ENCODE data around the gene TEX52.

DNA sequence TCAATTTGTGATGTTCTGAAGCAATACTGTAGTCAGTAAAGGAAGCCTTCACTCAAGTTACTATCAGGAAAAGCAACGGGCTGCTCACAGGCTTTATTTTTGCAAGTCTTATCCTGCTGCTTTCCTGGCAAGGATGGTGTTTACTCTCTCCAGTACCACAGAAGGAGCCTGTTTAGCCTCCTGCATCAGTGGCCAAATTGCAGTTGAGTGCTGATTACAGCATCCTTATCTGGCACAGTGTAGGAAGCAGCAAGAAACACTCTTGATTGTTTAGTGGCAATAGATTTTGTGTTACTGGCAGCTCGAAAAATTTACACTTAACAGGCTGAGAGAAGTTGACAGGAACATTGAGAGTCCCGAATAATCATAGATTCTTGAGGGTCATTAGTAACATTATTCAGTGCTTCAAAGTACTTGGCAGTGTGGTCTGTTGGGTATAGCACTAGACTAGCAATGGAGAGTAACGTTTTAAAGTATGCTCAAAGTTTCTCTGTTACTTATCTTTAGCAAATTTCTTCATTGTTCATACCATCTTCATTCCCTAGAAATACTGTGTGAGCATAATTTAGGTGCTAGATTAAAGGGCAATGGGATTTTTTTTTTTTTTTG, 45.5 kb upstream of the TEX52 start:
- TF ChIP-seq, protein P1, sequence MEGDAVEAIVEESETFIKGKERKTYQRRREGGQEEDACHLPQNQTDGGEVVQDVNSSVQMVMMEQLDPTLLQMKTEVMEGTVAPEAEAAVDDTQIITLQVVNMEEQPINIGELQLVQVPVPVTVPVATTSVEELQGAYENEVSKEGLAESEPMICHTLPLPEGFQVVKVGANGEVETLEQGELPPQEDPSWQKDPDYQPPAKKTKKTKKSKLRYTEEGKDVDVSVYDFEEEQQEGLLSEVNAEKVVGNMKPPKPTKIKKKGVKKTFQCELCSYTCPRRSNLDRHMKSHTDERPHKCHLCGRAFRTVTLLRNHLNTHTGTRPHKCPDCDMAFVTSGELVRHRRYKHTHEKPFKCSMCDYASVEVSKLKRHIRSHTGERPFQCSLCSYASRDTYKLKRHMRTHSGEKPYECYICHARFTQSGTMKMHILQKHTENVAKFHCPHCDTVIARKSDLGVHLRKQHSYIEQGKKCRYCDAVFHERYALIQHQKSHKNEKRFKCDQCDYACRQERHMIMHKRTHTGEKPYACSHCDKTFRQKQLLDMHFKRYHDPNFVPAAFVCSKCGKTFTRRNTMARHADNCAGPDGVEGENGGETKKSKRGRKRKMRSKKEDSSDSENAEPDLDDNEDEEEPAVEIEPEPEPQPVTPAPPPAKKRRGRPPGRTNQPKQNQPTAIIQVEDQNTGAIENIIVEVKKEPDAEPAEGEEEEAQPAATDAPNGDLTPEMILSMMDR (IDR thresholded peaks at IDR 0.05; ENCODE audit: borderline replicate concordance, extremely low read depth, low read length, poor library complexity, severe bottlenecking), result no peak
- TF ChIP-seq EZH2 (IDR thresholded peaks at IDR 0.05; ENCODE audit: borderline replicate concordance, low read depth, low read length, severe bottlenecking), result no peak

All from DND-41 (cell line).